ENCODE measurements around the gene RRP15.

Gene RRP15

DNA sequence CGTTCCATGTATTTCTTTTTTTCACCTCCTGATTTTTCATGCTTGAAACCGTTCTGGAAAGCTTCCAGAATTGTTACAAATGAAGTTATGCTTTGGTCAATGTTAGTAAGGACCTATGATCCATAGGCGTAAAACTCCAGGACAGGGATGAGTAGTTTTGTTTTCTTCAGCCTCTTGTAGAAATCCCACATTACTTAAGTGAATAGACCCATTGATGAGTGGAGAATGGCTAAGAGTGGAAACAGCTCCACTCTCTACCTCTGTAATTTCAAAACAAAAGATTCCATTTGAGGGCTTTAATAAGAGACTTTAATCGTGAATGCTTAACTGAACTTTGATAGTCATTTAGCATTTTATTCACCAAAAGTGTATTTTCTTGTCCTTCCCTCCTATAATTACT, 57.0 kb downstream of the RRP15 start:
- DNase-seq: no peak

DNA sequence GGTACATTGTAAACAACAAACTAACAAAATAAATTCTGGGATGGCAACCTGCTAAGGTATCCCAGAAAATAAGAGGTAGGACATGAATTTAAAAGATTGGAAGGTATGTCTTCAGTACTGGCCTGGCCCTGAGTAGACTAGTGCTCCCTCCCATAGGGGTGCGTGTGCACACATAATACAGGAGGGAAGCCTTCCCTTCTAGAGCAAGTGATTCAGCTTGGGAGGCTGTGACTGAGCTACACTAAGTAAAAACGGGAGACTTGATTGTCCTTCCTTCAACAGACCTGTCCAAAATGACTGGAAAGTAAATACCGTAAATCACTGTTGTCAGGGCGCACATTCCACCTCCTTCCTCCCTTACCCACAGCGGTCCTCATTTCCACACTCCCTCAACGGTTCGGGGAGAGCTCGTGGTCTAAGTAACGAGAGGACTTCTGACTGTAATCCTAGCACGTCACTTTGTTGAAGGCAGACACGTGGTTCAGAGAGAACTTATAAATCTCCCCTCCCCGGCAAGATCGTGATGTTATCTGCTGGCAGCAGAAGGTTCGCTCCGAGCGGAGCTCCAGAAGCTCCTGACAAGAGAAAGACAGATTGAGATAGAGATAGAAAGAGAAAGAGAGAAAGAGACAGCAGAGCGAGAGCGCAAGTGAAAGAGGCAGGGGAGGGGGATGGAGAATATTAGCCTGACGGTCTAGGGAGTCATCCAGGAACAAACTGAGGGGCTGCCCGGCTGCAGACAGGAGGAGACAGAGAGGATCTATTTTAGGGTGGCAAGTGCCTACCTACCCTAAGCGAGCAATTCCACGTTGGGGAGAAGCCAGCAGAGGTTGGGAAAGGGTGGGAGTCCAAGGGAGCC, 60.0 kb downstream of the RRP15 start, which contains the start of gene TGFB2:
Gene TGFB2 (plus strand): TSS at position 523 of the 859 bp plus-strand sequence. CDS start 1,366 bp downstream, outside the sequence.
- peak in 1 of 2 donors; percentile 7 for DNase-seq

DNA sequence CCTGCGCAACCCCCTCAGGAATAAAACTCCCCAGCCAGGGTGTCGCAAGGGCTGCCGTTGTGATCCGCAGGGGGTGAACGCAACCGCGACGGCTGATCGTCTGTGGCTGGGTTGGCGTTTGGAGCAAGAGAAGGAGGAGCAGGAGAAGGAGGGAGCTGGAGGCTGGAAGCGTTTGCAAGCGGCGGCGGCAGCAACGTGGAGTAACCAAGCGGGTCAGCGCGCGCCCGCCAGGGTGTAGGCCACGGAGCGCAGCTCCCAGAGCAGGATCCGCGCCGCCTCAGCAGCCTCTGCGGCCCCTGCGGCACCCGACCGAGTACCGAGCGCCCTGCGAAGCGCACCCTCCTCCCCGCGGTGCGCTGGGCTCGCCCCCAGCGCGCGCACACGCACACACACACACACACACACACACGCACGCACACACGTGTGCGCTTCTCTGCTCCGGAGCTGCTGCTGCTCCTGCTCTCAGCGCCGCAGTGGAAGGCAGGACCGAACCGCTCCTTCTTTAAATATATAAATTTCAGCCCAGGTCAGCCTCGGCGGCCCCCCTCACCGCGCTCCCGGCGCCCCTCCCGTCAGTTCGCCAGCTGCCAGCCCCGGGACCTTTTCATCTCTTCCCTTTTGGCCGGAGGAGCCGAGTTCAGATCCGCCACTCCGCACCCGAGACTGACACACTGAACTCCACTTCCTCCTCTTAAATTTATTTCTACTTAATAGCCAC, 60.7 kb downstream of the RRP15 start:
- peak in 1 of 2 donors; percentile 9 for DNase-seq

DNA sequence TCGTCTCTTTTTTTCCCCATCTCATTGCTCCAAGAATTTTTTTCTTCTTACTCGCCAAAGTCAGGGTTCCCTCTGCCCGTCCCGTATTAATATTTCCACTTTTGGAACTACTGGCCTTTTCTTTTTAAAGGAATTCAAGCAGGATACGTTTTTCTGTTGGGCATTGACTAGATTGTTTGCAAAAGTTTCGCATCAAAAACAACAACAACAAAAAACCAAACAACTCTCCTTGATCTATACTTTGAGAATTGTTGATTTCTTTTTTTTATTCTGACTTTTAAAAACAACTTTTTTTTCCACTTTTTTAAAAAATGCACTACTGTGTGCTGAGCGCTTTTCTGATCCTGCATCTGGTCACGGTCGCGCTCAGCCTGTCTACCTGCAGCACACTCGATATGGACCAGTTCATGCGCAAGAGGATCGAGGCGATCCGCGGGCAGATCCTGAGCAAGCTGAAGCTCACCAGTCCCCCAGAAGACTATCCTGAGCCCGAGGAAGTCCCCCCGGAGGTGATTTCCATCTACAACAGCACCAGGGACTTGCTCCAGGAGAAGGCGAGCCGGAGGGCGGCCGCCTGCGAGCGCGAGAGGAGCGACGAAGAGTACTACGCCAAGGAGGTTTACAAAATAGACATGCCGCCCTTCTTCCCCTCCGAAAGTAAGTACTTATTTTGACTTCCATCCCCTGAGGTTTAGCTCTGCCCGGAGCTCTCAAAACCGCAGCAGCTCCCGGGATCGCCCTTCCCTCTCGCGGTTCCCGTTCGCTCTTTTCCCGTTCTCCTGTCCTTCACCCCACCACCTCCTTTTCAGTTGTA, 61.5 kb downstream of the RRP15 start:
- DNase-seq: no peak

DNA sequence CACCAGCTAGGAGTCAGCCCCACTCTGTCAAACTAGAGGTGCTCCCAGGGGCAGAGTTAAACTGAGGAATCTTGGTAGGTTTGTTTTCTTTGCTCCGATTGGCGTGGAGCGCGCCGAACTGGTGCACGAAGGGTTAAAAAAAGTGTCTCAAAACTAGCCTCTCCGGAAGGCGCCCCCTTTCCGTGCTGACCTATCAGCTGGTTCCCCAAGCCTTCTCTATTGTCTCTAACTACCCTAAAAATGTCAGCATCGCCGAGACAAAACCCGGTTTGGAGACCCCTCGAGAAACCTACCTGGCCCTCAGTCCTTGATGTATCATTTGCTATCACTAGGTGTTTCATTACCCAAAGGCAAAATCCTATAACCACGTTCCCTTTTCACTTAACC, 62.2 kb downstream of the RRP15 start:
- no peak for DNase-seq

DNA sequence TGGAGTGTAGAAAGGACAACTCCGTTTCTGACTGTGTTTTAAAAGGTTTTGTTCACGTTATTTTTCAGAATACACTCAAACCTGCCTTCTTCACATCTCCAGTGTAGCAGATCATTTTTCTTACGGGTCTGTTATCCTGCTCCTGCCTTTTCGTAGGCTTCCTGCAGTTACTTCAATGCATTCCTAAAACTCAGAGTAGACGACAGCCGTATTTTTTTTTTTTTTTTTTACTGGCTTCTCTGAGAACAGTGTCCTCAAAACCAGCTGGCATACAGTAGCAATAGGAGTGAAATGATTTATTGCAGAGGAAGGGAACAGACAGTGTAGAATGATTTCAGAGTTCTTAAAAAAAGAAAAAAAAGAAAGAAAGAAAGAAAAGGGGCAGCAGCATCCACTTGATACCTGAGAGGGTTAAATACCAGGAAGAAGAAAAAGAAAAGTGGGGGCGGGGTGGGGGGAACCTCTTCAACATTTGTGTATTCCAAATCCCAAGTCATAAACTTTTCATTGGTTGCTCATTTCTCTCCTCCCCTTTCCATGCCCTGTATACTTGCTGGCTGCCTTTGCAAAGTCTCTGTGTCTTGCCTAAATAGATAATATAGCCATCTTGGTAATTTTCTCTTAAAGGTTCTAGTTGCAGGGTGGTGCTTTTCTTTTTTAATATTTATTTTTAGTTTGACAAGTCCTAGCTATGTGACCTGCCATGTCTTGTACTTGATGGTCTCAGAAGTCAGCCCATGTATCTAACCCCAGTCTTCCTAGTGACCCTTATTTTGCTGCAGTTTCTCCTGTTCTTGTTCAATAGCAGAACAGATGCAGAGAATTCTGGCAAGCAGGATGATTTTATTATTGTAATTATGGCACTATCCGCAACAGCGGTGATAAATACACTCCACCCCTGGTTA, 62.9 kb downstream of the RRP15 start:
- DNase-seq: no peak

DNA sequence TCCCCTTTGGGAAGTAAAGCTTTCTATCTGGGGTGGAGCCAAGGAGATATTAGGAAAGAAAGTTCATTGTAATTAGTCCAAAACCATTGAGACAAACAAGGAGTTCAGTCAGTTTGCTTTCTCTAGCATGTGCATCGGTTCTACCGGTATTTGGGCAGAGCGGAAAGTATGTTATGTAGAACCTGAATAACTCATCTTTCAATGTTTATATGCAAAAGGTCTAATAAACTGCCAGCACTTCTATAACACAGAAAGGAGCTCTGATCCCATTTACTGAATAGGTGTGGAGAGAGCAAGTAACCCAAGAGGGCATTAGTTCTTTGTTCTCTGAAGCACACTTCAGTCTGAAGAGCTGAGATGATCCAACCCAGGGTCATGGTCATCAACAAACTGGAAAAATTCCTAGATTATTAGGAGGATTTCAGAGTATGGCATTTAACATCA, 63.6 kb downstream of the RRP15 start:
- no peak for DNase-seq

DNA sequence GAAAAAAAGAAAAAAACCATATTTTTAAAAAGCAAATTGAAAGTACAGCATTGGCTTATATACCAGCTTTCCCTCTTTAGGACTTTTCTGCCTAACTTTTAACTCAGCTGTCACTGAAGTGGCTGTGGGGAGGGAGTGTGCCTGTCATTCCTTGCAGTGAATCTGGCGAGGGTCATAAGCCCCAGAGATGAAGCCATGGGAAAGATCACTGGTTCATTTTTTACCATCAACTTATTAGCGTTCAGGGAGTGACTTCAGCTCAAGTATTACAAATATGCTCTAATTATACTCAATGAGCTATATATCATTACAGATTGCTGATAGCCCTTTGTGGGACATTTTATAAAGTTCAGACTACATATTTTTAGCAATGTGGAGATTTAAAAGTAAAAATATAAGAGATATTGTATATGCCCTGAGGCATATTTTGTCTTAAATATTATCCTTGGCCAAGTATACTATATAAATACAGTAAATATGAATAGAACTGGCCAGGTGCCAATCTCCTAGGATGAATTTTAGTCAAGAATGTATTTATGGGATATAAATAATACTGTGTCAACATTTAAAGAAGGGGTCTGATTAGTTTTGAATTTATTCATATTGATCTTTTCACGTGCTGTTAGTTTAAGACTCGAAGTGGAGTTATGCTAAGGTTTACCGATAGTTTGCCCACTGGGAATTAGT, 64.4 kb downstream of the RRP15 start:
- DNase-seq: no peak

DNA sequence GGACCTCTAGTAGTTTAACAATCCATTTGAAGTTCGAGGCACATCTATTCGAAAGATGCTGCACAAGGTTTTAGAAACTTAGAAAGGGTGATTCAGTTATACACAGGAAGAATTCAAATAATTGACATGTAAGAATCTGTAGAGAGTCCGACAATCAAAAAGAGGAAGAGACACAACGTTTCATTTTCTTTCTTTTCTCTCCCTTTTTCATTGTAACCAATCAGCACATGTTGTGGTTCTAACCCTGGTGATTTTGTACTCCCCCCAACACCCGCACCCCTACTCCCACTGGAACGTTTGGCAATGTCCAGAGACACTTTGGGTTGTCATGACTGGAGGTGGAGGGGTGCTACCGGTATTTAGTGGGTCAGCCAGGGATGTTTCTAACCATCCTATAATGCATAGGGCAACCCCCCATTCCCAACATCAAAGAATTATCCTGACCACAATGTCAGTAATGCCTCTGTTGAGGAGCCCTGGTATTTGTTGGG, 65.0 kb downstream of the RRP15 start:
- DNase-seq: no peak

DNA sequence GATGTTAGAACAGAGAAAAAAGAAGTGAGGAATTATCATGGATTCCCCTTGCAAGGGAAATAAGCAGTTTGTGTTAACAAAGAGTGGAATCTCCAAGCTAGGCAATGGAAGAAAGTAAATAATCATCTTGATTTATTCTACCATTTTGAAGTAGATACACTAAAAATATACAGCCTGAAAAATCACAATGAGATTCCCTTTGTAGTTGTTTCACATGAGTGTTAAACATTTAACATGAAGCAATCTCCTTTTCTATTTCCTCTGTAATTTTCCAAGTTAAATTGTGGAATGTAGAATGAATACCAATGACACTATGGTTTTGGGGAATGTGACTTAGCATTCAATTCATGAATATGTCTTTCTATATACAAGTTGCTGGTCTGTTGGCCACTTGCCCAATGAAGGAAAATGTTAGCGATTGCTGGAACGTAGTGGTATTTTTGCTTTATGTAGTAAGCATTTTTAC, 65.7 kb downstream of the RRP15 start:
- DNase-seq: no peak

DNA sequence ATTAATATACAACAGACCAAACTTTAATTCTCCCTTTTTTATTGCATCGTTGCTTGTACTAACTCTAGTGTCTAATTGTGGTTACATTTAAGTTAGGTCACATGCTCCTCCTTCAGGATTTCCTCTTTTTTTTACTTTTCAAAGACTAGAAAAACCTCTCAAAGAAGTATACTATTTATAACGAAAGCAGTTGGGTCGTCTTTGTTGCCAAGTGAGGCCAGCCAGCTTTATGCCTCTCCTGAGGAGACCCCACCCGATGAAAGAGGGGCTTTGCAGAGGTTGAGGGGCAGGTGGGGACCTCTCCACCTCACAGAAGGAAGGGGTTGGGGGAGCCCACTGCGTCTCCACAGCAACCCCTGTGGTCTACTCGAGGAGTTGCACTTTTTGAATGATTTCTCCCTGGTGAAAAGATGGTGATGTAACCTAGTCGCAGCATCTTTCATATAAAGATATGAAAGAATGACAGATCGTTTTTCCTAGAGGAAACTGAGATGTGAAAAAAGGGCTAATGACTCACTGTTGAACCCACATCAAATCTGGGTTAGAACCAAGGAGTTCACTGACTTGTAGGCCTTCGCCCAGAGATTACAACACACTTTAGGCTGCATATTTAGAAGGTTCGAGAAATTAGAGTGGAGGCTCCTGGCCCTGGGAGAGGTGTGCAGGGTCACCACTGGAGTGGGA, 66.4 kb downstream of the RRP15 start:
- peak in 1 of 2 donors; percentile 5 for DNase-seq

DNA sequence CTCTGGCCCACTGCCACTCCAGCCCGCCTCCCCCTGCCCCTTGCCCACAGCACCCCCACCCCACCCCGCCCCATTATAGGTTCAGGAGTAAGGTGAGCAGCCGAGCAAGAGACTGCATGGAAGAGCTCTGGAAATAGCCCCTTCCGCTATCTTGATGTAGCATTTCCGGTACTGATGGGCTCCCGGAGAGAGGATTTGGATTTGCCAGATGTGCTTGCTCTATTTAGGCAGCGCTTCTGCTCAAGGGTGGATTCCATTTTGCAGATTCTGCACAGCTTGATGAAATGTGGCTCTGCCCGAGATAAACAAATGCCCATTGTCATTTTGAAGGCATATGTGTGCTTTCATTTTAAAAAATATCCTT, 67.0 kb downstream of the RRP15 start:
- no peak for DNase-seq

DNA sequence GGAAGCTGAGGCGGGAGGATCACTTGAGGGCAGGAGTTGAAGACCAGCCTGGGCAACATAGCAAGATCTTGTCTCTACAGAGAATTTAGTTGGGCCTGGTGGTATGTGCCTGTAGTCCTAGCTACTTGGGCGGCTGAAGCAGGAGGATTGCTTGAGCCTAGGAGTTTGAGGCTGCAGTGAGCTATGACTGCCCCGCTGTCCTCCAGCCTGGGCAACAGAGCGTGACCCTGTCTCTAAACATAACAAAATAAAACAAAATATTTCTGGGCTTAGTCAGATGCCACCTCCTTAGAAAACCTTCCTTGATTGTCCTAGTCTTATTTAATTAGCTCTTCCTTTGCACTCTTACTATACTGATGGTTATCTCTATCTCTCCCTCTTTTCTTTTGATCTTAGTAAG, 68.6 kb downstream of the RRP15 start:
- DNase-seq: no peak

DNA sequence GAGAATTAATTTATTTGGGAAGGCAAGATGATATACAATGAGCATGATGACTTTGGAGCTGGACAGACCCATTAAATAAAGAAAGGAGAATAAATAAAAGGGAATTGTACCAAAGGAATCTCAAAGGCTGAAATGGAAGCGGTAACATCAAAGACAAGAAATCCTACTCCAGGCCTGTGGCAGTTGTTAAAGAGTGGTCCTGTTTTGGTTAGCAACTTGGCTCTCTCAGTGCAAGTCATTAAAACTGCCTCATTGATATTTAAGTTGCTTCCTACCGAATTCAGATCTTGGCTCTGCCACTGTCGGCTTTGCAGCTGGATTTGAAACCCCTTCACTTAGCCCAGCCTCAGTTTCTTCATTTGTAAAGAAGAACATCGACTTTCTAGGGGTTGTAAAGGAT, 70.2 kb downstream of the RRP15 start:
- no peak for DNase-seq

DNA sequence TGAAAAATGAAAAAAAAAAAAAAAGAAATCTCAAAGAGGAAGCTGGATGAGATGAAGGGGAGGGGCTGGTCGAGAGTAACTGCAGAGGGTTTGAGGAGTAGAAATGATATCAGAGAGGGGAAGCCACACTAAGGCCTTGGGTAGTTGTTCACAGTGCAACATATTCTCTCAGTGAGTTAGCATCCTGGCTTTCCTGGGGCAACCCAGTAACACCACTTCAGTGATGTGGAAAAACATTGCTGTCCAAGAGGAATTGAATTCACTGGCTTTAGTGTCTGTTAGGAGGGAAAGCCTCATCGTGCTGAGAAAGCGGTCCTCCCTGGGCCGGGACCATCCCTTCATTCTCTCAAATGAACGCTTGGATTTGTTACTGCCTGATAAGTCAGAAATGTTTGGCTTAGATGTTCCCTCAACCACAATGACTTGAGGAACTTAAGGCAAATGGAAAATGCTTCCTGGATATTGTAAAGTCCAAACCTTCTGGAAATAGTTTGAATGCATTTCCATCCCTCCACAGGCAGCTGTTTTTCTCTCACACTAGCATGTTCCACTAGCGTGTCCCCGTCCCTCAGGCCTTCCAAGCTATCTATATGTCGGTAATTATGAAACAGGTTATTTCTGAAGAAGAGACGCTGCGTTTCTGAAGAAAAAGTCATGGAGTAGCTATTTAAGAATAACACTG, 72.3 kb downstream of the RRP15 start:
- DNase-seq: no peak

DNA sequence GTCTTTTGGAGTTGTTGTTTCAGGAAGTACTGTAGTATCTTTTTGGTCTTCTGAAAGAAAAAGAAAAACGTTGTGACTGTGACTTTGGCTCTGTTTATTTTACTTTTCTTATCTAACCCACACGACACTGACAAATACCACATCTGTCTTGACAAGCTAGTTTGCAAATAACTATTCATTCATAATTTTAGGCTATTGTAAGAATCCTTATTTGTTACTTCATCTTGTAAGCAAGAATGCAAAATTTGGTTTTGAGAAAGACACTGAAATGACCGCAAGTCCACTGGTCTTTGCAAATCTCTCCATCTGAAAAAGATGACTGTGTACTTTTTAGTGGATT, 72.8 kb downstream of the RRP15 start:
- no peak for DNase-seq

DNA sequence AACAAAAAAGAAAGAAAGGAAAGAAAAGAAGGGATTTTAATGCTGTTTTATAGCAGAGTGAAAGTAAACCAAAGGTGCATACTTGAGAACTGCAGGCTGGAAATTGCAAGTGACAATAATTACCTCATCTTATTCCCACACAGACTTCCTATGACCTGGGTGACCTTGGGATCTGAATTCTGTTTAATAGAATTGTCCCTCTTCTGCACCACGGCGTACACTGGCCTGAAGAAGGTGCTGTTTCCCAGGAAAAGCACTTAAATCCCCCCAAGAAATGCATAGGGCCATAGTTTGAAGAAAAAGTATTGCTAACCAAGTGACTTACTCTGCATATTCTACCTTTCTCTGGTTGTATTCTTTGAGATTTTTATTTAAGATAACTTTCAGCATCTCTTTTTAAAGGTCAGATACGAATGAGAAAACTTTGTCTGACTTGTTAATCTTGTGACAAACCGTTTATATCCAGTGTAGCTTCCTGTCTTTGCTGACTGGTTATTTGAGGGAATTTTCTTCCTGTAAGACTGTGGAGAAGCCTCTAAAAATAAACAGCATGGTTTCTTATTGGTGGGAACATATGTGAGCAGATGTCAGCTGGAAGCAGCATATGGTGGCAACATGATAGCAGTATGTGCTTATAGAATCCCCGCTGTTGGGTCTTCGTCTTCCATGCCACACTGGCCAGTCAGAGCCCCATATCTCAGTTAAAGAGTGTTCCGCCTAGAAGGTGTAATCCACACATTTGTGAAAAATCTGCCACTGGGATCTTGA, 76.4 kb downstream of the RRP15 start:
- DNase-seq: no peak

DNA sequence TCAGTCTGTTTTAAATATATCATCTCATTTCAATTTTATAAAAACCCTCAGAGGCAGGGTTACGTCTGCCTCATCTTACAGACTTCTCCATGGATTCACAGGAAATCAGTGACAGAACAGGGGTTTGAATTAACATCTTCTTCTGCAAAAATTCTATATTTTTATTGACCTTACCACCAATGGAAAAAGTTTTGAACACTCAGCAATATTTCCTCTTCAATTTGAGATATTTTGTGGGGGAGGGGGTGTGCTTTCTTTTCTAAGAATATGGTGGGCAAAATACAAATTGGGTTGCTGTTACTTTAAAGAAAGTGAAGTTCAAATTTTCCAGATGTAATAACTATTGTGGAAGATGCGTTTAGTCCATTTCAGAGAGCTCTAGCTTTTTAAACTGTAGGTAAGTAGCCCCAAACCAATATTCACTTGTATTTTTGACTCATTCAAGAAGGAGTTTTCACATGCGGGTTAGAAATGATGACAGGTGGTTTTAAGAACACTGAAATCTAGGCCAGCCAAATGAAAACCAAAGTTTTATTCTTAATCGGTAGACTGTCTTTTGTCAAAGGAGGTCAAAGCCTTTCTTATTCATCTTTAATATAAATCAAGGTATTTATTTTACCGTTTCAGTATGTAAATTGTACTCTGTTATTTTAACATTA, 77.5 kb downstream of the RRP15 start:
- DNase-seq: no peak

DNA sequence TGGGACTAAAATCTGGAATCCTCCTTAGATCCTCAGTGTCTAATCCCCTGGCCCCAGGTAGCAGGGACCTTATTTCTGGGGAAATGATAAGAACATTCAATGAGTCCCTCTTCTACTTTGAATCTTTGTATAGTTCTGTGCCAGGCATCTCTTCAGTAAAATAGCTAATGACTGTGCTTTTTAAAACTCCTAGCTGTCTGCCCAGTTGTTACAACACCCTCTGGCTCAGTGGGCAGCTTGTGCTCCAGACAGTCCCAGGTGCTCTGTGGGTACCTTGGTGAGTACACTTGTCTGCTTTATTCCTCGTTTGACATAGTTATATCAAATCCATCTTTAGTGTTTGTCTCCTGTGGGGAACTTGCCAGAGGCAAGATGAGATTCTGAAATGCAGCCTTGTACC, 78.0 kb downstream of the RRP15 start:
- DNase-seq: no peak

Measured in stimulated activated CD4-positive, alpha-beta T cell treated with anti-CD3 and anti-CD28 coated beads, Interleukin-2, amount 100 ng/mL, for 48 hours (primary cell).